K562 (cell line): ENCODE results near the gene HOXB5. TPM values are rescaled to one million over a fixed set of nuclear protein-coding genes. Genes with fewer than 3 reads are reported as not detected.

Experiments used
- AFF4 ChIP-seq: sonication (generic); formaldehyde crosslinking; IDR thresholded peaks from 2 replicates; pipeline ENCODE4 v1.8.0; 2023; ENCODE audit warnings: mild to moderate bottlenecking, missing genetic modification reagents
- ARID4B ChIP-seq: sonication (generic); formaldehyde crosslinking; IDR thresholded peaks from 2 replicates; pipeline ENCODE4 v1.8.0; 2022; ENCODE audit warnings: mild to moderate bottlenecking, missing genetic modification reagents
- BMI1 ChIP-seq: fragments of 150-350 bp; IDR thresholded peaks from 2 replicates; pipeline ENCODE4 v1.6.1; 2014; ENCODE audit warnings: low read length
- DPF2 ChIP-seq: fragments of 450-650 bp; IDR thresholded peaks from 2 replicates; pipeline ENCODE4 v1.6.1; 2016
- L3MBTL2 ChIP-seq: fragments of 450-650 bp; IDR thresholded peaks from 2 replicates; pipeline ENCODE4 v1.6.1; 2016; ENCODE audit warnings: mild to moderate bottlenecking, moderate library complexity
- NCOA2 ChIP-seq, 2 experiments: fragments of 450-650 bp; IDR thresholded peaks; 2 replicates each; pipeline ENCODE4 v1.6.1; 2018; ENCODE audit warnings: mild to moderate bottlenecking in 2 of 2, moderate library complexity in 1 of 2; ENCODE audit not compliant: partially characterized antibody in 2 of 2
- NEUROD1 ChIP-seq: fragments of 150-350 bp; IDR thresholded peaks from 2 replicates; pipeline ENCODE4 v1.6.1; 2014; ENCODE audit warnings: borderline replicate concordance, low read length, low read depth; ENCODE audit not compliant: partially characterized antibody
- NR0B1 ChIP-seq: fragments of 450-650 bp; IDR thresholded peaks from one replicate; pipeline ENCODE4 v1.6.1; 2018; ENCODE audit warnings: mild to moderate bottlenecking, moderate library complexity; ENCODE audit not compliant: partially characterized antibody
- UBTF ChIP-seq, 2 experiments: IDR thresholded peaks; 2 replicates each; pipeline ENCODE4 v1.6.1; 2012; ENCODE audit warnings: improper control_type of control experiment in 2 of 2, low read depth in 2 of 2, low read length in 2 of 2, borderline replicate concordance in 1 of 2
- polyA plus RNA-seq, 8 experiments: library from polyadenylated mRNA; depleted of rRNA in 4 of 8; stranded (reverse) in 5 of 8; unstranded in 3 of 8; fragments of >200 nt; fragmentation: Nextera tagmentation in 2 of 8; fragmentation: Illumina TruSeq in 1 of 8; extraction: Ambion mirVana in 2 of 8; extraction: Trizol in 1 of 8; gene quantifications; 2 replicates each; pipeline versions ENCODE4 v1.2.1 to v1.2.3, GENCODE V29; 2011 to 2014; ENCODE audit warnings: inconsistent platforms in 1 of 8, missing spikeins in 1 of 8
- total RNA-seq, 7 experiments: library from RNA; depleted of rRNA in 6 of 7; stranded (reverse); fragments of >200 nt in 6 of 7; fragmentation: Illumina TruSeq in 2 of 7; extraction: Trizol in 2 of 7; gene quantifications; 2 replicates each; pipeline versions ENCODE4 v1.2.1 to v1.2.3, GENCODE V29; 2011 to 2021; ENCODE audit warnings: low replicate concordance in 1 of 7

HOXB5 gene
- total and polyA plus RNA-seq, 9 of the 15 experiments (the other 6 are each of a cell fraction or from before 2014, with no cell fraction given): 0.24 to 2.7 (median 0.65) TPM

GRCh38 chr17:48636177-48637018, 42.8 kb upstream of the HOXB5 start (continued):
- TF ChIP-seq ARID4B (CRISPR knock-in tag): no peak
- TF ChIP-seq NEUROD1: no peak
- TF ChIP-seq BMI1: no peak
- no peak for TF ChIP-seq NR0B1
- TF ChIP-seq NCOA2 (IDR thresholded peaks at IDR 0.05; ENCODE audit: partially characterized antibody in 2 of 2): no peak
- peak; percentile 83 to 84; a peak in 3 of 4 replicates for TF ChIP-seq UBTF (IDR thresholded peaks at IDR 0.05; ENCODE audit: borderline replicate concordance in 1 of 2, low read depth in 2 of 2, low read length in 2 of 2)
- TF ChIP-seq DPF2: no peak
- TF ChIP-seq L3MBTL2: peak; percentile 87
- peak; percentile 55; the same call in 1 of the 2 replicates for TF ChIP-seq AFF4 (CRISPR knock-in tag)
